ENCODE measurements around the gene LY6G6D. TPM values are rescaled to one million over a fixed set of nuclear protein-coding genes. Genes with fewer than 3 reads are reported as not detected.
A peak's percentile ranks its signal among the peaks of the same experiment; 100 is the strongest.

LY6G6D gene
- total RNA-seq, 1 experiment from 2014 or later = not detected

DNA sequence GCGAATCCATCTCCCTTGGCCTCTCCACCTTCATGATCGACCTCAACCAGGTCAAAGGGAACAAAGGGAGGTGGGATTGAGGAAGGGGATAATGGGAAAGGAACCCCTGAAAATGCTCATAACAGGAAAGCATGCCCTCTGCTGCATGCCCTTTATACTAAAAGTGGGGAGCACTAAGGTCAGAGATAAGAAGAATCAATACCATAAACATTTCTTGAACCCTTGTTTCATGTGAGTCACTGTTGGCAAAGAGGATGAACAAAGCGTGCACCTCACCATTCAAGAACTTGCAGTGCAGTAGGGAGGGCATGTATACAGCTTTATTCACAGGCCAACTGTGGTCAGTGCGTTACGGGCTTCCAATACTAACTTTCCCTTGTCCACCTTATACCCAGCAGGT lies 45.6 kb downstream of the LY6G6D start:
- intact Hi-C loops (cut with micrococcal nuclease; ENCODE audit: unreplicated experiment) = no loop called here
- no peak for TF ChIP-seq CTCF (IDR thresholded peaks at IDR 0.05; ENCODE audit: insufficient read depth in 1 of 2, low read depth in 1 of 2, low read length in 1 of 2, severe bottlenecking in 1 of 2, unreplicated experiment in 1 of 2)
- H3K27ac Mint-ChIP-seq (ENCODE audit: unreplicated experiment) = no peak overlapping the region
- Histone ChIP-seq H3K4me3 (ENCODE audit: low read depth, low read length) (no peak overlapping the region), H3K27me3 (replicated peaks; ENCODE audit: control insufficient read depth, insufficient read depth, low read length) (no peaks in the 10 kb centered on the region), H3K4me1 (peaks cover 5% of the 10 kb centered on the region), H3K36me3 (ENCODE audit: control insufficient read depth, insufficient read depth, low read length) (0 out of 2 replicates have a peak, but pooled peaks cover 1% of the 10 kb centered on the region), H3K9me3 (no peaks in the 10 kb centered on the region)
- H3K4me1 Mint-ChIP-seq (ENCODE audit: low read depth, unreplicated experiment) = peaks cover 10% of the 10 kb centered on the region
- ChIA-PET CTCF (interaction anchor here (1.4 kb wide), 1 partner anchor 9 kb away, joined by 3 read pairs; no protein-coding TSS in a partner anchor), POLR2A (no interaction called here)
- no peaks in the 10 kb centered on the region for H3K27me3 Mint-ChIP-seq (ENCODE audit: insufficient read depth, unreplicated experiment)
- H3K9me3 Mint-ChIP-seq (ENCODE audit: unreplicated experiment) = no peaks in the 10 kb centered on the region
- no peak for DNase-seq
- BruUV-seq (replicated peaks) = no TSS peak
- peaks cover 31% of the 10 kb centered on the region for H3K36me3 Mint-ChIP-seq (ENCODE audit: insufficient read depth, unreplicated experiment)
- H3K4me3 Mint-ChIP-seq (ENCODE audit: unreplicated experiment) = no peak overlapping the region

DNA sequence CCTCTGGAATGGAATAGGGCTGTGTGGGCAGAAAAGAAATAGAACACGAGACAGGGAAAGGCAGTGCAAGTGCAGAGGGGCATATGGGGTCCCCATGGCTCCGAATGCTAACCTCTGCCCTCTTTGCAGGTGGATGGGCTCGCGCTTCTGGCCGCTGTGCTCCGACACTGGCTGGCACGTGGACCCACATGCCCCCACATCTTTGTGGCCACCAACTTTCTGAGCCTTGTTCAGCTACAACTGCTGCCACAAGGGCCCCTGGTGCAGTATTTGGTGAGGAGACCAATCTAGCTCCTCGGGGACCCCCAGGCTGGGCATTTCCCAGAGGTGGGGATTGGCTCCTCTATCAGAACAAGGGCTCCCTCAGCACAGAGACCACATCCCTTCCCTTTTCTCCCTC lies 46.2 kb downstream of the LY6G6D start:
- intact Hi-C loops (cut with micrococcal nuclease; ENCODE audit: unreplicated experiment) = no loop called here
- DNase-seq = no peak
- H3K4me3 ChIP-seq (ENCODE audit: low read depth, low read length) = no peak overlapping the region
- Mint-ChIP-seq H3K4me1 (ENCODE audit: low read depth, unreplicated experiment) (peaks cover 10% of the 10 kb centered on the region), H3K27ac (ENCODE audit: unreplicated experiment) (no peak overlapping the region), H3K36me3 (ENCODE audit: insufficient read depth, unreplicated experiment) (peaks cover 31% of the 10 kb centered on the region), H3K4me3 (ENCODE audit: unreplicated experiment) (no peak overlapping the region), H3K9me3 (ENCODE audit: unreplicated experiment) (no peaks in the 10 kb centered on the region), H3K27me3 (ENCODE audit: insufficient read depth, unreplicated experiment) (no peaks in the 10 kb centered on the region)
- H3K36me3 ChIP-seq (ENCODE audit: control insufficient read depth, insufficient read depth, low read length) = 0 out of 2 replicates have a peak, but pooled peaks cover 1% of the 10 kb centered on the region
- POLR2A ChIA-PET = no interaction called here
- no peak for TF ChIP-seq CTCF (IDR thresholded peaks at IDR 0.05; ENCODE audit: insufficient read depth in 1 of 2, low read depth in 1 of 2, low read length in 1 of 2, severe bottlenecking in 1 of 2, unreplicated experiment in 1 of 2)
- H3K4me1 ChIP-seq = peaks cover 5% of the 10 kb centered on the region
- CTCF ChIA-PET = interaction anchor here (1.4 kb wide), 1 partner anchor 9 kb away, joined by 3 read pairs; no protein-coding TSS in a partner anchor
- no peaks in the 10 kb centered on the region for H3K9me3 ChIP-seq
- BruUV-seq (replicated peaks) = no TSS peak
- no peaks in the 10 kb centered on the region for H3K27me3 ChIP-seq (replicated peaks; ENCODE audit: control insufficient read depth, insufficient read depth, low read length)

DNA sequence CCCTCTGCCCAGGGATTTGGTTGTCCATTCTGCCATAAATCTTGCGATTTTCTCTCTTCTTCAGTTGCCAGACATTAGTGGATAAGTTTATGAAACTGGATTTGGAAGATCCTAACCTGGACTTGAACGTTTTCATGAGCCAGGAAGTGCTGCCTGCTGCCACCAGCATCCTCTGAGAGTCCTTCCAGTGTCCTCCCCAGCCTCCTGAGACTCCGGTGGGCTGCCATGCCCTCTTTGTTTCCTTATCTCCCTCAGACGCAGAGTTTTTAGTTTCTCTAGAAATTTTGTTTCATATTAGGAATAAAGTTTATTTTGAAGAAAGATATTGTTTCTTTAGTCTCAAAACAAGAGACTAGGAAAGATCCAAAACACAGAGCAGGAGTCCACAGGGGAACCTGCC lies 47.2 kb downstream of the LY6G6D start, which contains the start of gene SAPCD1:
Gene SAPCD1, plus strand, starts transcription at position 301 of the 400 bp plus-strand sequence. CDS start 399 bp downstream, outside the sequence.
- H3K4me3 Mint-ChIP-seq (ENCODE audit: unreplicated experiment) = peak within 1 kb of the TSS; percentile 4
- no peak for DNase-seq
- intact Hi-C loops (cut with micrococcal nuclease; ENCODE audit: unreplicated experiment) = loop anchor here (2.0 kb wide), 1 partner anchor 24 kb away; no protein-coding TSS in a partner anchor
- peaks cover 10% of the 10 kb centered on the region for H3K4me1 Mint-ChIP-seq (ENCODE audit: low read depth, unreplicated experiment)
- ChIA-PET POLR2A (interaction anchor here (0.9 kb wide), 1 partner anchor 33 kb away, joined by 3 read pairs; no protein-coding TSS in a partner anchor), CTCF (no interaction called here)
- peak within 1 kb of the TSS; percentile 29 for H3K27ac Mint-ChIP-seq (ENCODE audit: unreplicated experiment)
- H3K36me3 Mint-ChIP-seq (ENCODE audit: insufficient read depth, unreplicated experiment) = peaks cover 29% of the 10 kb centered on the region
- no peak within 1 kb of the TSS for H3K4me3 ChIP-seq (ENCODE audit: low read depth, low read length)
- no peaks in the 10 kb centered on the region for H3K27me3 Mint-ChIP-seq (ENCODE audit: insufficient read depth, unreplicated experiment)
- H3K36me3 ChIP-seq (ENCODE audit: control insufficient read depth, insufficient read depth, low read length) = 0 out of 2 replicates have a peak, but pooled peaks cover 1% of the 10 kb centered on the region
- H3K4me1 ChIP-seq = peaks cover 7% of the 10 kb centered on the region
- H3K9me3 ChIP-seq = no peaks in the 10 kb centered on the region
- no peaks in the 10 kb centered on the region for H3K27me3 ChIP-seq (replicated peaks; ENCODE audit: control insufficient read depth, insufficient read depth, low read length)
- BruUV-seq (replicated peaks) = TSS peak; percentile 10
- no peaks in the 10 kb centered on the region for H3K9me3 Mint-ChIP-seq (ENCODE audit: unreplicated experiment)
- no peak for TF ChIP-seq CTCF (IDR thresholded peaks at IDR 0.05; ENCODE audit: insufficient read depth in 1 of 2, low read depth in 1 of 2, low read length in 1 of 2, severe bottlenecking in 1 of 2, unreplicated experiment in 1 of 2)

Measured in Caco-2 (cell line).